Activated CD8-positive, alpha-beta memory T cell treated with anti-CD3 and anti-CD28 coated beads, Interleukin-2, amount 50 U/mL, for 24 hours (primary cell): ENCODE data around the gene PRKG1.

ENCODE experiments used
- DNase-seq: peaks from one replicate; pipeline ENCODE4 v3.0.0-alpha.2; 2020; ENCODE audit errors: extremely low read depth

Gene PRKG1

DNA sequence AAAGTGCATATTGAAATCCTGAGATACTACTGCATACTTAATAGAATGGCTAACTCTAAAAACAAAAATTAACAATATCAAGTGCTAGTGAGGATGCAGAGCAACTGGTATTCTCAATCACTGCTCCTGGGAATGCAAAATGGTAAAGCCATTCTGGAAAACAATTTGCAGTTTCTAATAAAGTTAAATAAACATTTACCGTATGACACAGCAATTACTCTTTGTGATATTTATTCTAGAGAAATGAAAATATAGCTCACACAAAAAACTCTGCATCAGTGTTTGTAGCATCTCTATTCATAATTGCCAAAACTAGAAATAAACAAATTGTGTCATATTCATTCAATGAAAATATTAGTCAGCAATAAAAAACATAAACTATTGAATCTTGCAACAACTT lies 984.8 kb downstream of the PRKG1 start:
- no peak for DNase-seq

DNA sequence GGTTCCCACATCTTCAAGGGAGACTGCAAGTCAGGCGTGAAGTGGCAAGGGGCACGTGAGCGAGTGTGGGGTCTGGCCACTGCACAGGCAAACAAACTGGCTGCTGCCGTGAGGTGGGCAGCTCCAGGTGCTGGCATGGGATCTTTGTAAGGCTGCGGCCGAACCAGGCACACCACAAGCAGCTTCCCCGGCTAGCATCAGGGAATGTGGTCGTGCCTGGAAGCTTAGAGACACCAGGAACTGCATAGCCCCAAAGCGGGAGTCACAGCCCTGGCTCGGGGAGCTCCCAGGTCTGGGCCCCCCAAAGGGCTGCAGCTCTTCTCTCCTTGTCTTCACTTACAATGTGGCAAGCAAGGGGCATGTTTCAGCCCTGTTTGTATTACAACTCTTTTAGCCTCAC lies 988.9 kb downstream of the PRKG1 start:
- DNase-seq = no peak

DNA sequence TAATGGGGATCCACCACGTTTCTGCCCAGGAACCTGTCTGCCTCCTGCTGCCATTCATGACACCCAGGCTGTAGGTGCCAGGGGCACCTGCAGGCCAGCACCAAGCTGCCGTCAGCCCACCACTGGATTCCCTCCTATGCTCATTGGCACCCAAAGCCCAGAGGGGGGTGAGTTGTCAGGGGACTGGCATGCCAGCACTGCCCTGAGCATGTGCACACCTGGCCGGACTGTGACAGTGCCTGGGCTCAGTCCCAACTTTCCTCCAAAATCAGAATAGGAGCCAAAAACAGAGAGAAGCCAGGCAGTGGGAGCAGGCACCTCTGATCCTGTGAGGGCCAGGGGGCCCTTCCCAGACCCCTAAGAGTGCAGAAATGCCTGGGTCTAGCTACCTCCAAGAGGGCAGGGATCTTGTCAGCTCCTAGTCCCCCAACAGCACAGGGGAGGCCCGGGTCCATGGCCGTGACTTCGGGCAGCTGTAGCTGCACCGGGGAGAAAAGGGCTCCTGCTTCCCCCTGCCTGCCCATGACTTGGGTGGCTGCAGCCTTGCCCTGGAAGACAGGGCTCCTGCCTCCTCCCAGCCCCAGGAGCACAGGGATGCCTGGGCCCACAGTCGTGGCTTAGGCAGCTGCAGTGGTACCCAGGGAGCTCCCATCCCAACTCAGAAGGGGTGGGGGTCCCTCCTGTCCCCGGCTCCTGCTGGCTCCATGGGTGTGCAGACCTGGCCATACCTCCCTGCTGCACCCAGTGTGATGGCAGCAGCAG lies 990.0 kb downstream of the PRKG1 start:
- DNase-seq = no peak

DNA sequence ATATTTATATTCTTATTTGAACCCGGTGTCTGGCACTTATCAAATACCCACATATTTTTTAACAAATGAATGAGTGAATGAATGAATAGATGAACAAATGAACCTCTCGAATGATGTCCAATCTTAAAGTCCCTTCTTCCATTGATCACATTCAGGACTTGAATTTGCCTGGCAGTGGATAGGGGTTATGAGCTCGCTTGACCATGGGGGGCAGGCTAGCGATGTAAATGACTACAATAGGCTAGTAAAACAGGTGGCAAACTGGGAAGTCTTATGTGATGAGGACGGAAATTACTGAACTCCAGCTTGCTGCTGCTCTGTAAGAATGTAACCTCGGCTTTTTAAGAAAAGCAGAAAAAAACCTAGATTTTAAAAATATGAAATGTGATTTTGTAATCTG lies 992.1 kb downstream of the PRKG1 start:
- DNase-seq = no peak

DNA sequence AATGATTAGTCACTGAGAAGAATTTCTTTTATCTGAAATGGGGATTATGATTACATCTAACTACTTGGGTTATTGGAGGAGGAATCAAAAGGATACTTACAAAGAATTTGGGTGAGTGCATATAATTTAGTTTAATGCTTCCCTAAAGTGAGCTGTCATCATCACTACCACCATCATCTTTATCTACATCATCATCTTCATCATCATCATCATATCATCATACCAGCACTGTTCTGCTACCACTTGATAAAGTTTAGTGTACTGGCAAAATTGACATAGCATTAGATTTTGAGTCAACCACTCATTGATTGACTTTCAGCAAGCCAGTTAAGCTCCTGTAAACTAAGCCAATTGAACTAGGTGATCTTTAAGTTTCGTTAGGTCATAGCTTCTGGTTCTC lies 994.2 kb downstream of the PRKG1 start:
- DNase-seq = no peak

DNA sequence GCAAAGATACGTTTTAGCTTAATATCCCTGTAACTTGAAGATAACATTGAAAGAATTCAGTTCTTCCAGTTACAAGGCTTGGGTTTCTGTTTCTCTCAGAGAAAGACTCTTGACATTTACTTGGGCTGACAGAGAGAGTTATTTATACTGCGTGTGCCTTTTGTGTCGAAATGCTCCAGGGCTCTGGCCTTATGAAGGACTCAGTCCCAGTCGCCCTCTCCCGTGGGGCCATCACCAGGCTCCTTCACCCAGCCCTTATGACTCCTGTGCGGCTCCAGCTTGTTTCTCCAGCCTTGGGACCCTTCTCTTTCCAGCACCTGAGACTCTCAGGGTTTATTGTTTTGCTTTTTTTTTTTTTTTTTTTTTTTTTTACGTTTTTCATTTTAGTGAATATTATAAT lies 997.5 kb downstream of the PRKG1 start:
- DNase-seq = no peak

DNA sequence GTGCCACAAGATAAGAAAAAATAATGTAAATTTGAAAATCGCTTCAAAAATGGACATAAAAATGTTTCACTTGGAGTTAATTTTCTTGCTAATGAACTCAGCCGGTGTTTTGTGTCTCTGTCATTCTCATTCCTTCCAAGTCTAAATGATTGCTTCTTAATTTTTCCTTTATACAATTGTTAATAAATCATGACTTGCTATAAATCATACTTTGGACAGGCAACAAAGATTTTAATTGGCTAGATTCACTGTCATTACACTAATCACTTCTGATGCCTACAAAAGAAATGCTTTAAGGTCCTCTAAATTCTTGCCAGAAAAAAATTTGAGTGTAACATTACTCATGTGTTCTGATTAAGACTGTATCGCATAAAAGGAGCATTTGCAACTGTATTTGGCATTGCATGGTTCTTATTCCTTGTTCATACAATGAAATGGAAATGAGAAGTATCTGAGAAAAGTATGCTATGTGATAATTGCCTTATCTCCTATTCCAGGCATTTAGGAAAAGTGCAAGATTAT lies 1000.3 kb downstream of the PRKG1 start:
- DNase-seq = no peak

DNA sequence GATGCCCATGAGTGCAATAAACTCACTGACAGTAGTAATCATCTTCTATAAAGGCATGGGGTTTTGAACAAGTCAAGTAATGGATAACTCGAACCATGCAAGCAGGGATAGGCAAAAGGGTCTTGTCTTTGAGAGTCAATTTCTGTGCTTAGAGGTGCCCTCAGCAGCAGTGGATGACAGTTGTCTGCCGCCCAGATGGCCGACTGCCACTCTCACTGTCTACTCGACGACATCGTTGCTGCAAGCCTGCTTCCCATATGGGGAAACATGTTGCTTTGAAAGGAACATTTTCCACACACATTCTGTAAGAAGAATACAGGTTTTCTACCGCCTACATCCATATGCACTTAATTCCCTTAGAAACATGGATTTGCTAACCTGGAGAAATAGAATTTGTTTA lies 1003.5 kb downstream of the PRKG1 start:
- no peak for DNase-seq

DNA sequence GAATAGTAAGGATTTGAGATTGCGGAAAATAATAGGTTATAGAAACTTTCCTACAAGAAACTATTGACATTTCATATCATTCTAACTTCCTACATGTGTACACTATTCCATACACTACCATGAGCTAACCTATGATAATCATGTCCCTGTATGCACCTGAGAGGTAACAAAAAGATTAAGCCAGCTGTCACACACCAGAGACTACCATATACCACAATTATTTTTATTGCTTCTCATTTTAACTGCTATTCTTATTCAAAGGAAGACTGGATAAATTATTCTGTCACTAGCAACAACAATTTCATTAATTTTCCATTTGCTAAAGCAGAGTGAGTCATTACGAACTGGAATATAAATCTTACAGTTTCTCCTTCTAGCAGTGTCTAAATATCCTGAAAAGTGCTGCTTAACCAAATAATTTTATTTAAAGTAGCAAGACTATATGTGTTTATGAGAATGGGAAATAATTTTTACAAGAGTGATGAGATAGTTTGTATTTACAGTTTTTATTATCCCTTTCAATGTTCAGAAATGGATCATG lies 1004.2 kb downstream of the PRKG1 start:
- no peak for DNase-seq

DNA sequence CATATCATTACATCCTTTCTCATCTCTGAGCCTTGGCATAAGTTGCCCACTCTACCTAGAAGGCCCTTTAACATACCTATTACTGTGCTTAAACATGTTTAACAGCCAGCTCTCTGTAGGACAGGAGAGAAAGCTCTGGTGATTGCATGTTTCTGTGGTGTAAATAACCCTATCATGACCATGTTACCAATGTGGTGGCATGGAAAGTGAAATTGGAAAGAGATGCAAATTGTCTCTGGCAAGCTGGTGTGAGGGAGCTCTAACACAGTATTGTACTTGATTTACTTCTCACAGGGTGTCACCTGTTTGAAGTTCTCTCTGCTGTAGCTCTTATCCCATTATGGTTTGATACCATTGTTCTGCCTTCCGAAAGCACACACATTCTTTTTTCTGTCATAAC lies 1008.0 kb downstream of the PRKG1 start:
- DNase-seq = no peak

DNA sequence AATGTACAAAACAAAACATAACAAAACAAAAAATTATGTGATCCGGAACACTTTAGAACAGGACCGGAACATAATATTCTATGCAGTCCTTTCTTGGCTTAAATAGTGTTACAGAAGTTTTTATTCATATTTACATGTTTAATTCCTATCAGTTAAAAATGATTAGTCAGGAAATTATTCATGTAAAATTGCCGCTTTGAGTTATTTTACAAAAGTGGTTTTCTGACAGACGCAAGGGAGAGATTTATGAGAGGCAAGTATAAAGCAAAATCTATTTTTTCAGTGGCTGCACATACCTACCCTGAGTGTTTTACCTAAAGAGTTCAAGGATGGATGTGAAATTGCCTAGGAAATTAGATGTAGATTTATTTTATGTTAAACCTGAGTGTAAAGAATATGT lies 1009.1 kb downstream of the PRKG1 start:
- no peak for DNase-seq

DNA sequence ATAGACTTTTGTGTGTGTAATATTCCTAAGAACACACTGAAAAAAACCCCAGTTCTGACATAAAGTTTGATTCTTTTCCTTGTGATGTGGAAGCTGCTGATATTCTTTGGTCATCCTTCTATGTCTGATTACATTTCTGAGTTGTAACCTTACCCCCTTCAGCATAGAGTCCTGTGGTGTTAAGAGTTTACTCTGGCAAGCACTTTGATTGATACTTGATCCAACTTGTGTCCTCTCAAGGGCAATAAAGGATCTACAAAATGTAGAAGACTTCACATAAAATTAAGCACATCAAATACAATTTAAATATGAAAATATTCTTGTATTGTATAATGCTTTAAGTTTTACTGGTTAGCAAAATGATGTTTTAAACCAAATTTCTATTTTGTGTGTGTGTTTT lies 1018.1 kb downstream of the PRKG1 start:
- DNase-seq = no peak

DNA sequence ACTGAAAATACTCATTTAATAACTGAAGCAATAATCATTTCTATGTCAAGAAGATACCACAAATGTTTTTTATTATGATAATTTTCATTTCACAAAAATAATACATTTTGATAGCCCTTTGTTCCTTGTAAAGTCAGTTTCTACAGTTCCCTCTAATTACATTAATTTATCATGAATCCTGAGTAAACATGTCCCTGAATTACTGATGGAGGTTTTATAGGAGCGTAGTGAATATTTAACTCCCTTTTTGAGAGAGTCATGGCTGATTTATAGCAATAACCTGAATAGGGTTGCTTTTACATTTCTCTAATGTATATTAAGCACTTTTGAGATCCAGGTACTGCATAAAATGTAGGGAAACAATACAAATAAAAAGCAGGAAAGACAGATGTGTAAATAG lies 1023.8 kb downstream of the PRKG1 start:
- no peak for DNase-seq

DNA sequence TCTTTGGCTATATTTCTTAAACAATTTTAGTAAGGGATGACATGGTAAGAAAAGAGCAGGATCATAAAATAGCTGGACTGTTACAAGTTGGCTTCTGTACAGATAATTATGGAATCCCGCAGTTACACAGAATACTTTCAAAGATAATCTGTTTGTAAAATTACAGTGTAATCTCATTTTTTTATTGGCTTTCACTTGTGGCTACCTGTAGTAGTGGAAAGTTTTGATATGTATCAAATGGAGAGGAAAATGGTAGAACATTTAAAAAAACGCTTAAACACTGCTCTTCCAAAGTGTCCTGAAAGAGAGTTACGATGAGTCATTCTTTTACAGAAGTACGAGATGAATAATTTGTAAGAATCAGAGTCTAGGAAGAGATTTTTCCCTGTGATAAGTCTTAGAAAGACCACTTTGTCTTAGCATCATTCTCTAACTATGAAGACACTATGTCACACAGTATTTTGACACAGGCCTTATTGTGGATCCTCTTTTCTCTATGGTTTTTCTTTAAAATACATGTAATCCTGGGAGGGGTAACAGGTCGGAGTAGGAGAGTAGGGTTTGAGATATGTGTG lies 1024.8 kb downstream of the PRKG1 start:
- no peak for DNase-seq

DNA sequence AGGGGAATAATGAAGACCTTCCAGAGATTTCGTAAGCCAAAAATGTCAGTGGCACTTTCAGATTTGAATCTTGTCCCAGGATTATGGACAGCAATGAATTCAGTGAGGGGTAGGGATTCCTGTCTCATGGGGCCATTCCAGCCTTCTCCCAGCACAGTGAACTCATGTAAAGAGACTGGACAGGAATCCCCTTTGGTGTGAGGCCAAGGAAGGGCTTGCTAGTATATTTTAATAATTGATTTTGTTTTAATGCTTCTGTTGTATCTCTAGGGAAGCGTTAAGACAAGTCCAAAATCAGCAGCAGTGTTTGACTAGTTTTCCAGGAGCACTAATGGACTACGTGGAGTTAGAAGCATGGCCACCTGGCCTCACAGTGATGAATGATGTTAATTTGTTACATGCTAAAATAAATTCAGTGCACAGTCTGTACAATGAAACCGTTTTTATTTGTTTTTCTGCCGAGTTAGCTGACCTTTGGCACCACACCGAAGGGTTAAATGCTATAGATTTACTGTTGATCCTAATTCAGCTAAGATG lies 1025.8 kb downstream of the PRKG1 start:
- no peak for DNase-seq

DNA sequence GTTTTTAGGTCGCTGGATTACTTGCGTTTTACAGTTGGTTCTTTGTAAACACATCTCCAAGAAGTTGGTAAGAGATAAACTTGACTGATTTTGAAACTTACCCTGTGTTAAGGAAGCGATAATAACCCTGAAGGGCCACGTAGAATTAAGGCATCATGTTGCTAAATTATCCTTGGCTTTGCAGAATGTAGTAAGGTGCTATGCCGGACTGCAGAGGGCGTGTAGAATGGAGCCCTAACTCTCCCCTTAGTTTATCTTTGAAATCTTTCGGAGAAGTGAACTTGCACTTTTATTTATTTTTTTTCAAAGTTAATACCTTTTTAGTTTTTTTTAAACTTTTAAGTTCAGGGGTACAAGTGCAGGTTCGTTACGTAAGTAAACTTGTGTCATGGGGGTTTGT lies 1031.0 kb downstream of the PRKG1 start:
- DNase-seq = no peak

DNA sequence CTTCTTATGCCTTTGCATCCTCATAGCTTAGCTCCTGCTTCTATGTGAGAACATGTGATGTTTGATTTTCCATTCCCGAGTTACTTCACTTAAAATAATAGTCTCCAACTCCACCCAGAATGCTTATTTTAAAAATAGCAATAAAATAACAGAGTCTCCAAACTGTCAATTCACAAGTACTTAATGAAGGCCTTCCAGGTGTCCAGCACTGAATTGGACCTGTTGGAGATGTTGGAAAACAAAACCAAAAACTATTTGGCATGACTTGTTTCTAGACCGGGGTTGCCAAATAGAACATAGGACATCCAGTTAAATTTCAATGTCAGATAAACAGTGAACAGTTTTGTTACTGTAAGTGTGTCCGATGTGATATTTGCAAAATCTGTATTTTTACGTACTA lies 1031.7 kb downstream of the PRKG1 start:
- DNase-seq = no peak

DNA sequence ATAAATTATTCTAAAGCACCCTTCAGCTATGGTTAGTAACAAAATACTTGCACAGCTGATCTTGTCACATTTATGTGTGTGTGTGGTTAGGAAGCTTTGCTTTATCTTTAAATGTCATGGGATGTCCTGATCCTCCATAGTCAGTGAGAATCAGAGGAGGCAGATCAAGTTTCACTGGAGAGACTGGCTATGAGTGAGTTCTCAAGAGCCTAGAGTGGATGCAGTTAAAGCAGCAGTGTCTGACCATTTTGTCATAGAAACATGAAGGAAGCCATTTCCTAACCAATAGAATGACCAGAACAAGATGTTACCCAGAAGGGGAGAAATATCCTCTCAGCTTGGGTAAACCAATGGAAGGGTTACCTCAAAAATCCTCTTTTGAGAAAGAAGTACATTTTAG lies 1032.6 kb downstream of the PRKG1 start:
- no peak for DNase-seq

DNA sequence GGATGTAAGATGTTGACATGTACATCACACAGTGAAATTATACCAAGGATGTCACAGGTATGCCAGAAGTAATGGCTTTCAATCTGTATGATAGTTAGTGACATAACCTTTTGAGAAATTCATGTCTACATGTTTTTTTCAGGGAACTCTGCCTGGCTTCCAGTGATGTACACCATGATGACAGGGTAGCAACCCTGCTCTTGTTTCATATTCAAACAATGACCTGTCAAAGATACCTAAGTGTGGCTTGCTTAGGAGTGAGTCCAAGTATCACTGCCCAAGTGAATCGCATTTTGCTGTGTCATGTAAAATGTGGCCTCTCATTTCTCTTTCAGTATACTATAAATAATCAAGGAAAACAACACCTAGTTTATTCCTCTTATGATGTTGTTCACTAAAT lies 1033.9 kb downstream of the PRKG1 start:
- DNase-seq = no peak

DNA sequence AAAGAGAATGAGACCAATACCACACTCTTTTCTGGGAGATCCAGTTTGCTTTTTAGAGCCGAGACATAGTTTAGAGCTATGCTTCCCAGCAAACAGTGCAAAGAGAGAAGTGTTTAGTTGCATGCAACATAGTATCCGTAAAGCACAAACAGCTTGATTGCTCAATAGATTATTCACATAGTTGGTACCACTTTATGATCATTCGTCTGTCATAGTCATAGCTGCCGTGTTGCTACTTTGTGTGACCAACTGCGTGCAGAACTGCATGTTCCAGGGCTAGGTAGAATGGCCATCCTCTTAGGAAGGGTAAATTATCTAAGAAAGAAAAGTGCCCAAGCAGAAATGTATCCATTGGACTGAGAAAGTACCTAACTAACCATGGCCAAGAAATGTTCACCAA lies 1036.3 kb downstream of the PRKG1 start:
- no peak for DNase-seq

DNA sequence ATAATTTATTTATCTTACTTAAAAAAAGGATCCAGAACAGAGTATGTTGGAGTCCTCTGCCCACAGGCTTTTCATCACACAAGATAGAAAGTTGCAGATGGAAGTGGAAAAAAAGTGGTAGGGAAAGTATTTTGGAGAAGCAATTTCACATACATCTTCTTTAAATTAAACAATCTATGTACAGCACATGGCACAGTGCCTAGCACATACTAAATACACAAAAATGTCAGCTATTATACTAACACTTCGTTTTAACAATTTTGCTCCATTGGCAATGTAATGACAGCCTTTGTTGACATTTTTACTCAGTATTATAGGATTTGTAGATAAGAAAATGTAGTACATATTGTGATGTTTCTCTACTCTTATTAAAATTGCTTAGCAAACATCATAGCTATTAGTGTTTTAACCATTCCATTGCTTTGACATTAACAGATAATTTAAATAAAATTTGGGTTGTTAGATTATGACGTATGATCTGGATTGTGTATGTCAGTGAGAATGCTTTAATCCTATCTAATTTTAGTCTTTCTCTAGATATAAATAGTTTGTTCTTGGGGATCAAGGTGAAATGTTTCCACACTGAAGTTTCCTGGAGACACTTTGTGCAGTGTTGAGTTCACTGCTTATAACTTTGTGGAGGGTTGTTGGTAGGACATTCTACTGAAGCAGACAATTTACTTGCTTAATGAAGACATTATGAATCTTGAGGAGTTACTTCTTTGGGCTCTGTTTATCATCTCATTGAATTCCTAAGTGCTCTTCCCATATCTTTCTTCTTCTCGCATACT lies 1037.0 kb downstream of the PRKG1 start:
- no peak for DNase-seq

DNA sequence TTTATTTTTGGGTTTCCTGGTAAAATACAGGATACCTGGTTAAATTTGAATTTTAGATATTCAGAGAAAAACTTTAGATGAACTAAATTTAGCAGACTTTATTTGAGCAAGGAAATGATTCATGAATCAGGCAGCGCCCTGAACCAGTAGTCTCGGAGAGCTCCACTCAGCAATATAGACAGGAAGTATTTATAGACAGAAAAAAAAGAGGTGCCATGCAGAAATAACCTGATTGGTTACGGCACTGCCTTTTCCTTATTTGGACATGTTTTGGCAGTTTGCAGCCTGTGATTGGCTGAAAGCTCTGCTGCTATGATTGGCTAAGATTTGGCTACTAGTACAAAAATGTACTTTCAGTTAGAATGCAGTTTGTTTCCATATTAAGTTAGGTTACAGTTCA lies 1041.5 kb downstream of the PRKG1 start:
- DNase-seq = no peak
